GM23338 (cell line): ENCODE measurements around the gene CAP1. TPM values are rescaled to one million over a fixed set of nuclear protein-coding genes. Genes with fewer than 3 reads are reported as not detected.

ENCODE experiments used
- ATAC-seq: fragments of 200-7000 bp; cut with Tn5 transposase; 3 replicates; pipeline ENCODE4 v1.9.1; 2020
- DNase-seq: peaks from one replicate; pipeline ENCODE4 v3.0.0-alpha.2; 2015; ENCODE audit warnings: low spot score
- H2AFZ ChIP-seq: fragments of 200-600 bp; sonication (generic); 2 replicates; pipeline ENCODE4 v1.8.0; 2016; ENCODE audit warnings: antibody characterized with exemption, mild to moderate bottlenecking, moderate library complexity
- H3F3A ChIP-seq: fragments of 200-600 bp; sonication (generic); replicated peaks from 2 replicates; pipeline ENCODE4 v1.8.0; 2017; ENCODE audit warnings: antibody characterized with exemption, mixed run types, low read depth
- H3K27ac ChIP-seq: fragments of 200-600 bp; sonication (generic); 2 replicates; pipeline ENCODE4 v1.6.1; 2016; ENCODE audit warnings: low read depth
- H3K27me3 ChIP-seq: fragments of 200-600 bp; sonication (generic); 2 replicates; pipeline ENCODE4 v1.8.0; 2016; ENCODE audit warnings: mild to moderate bottlenecking, mixed run types, moderate library complexity; ENCODE audit not compliant: insufficient read depth
- H3K36me3 ChIP-seq: fragments of 200-600 bp; sonication (generic); 2 replicates; pipeline ENCODE4 v1.8.0; 2016; ENCODE audit warnings: mild to moderate bottlenecking; ENCODE audit not compliant: insufficient read depth
- H3K4me1 ChIP-seq: fragments of 200-600 bp; sonication (generic); 2 replicates; pipeline ENCODE4 v1.8.0; 2016; ENCODE audit warnings: mild to moderate bottlenecking, moderate library complexity; ENCODE audit not compliant: insufficient read depth
- H3K4me2 ChIP-seq: fragments of 200-600 bp; sonication (generic); 2 replicates; pipeline ENCODE4 v1.7.1; 2017; ENCODE audit warnings: mixed run types
- H3K4me3 ChIP-seq: fragments of 200-600 bp; sonication (generic); 2 replicates; pipeline ENCODE4 v1.6.1; 2016; ENCODE audit warnings: mixed run types
- H3K79me2 ChIP-seq: fragments of 200-600 bp; sonication (generic); replicated peaks from 2 replicates; pipeline ENCODE4 v1.8.0; 2017; ENCODE audit warnings: mild to moderate bottlenecking; ENCODE audit not compliant: insufficient read depth
- H3K9me2 ChIP-seq: fragments of 200-600 bp; sonication (generic); 2 replicates; pipeline ENCODE4 v1.8.0; 2017; ENCODE audit not compliant: insufficient read depth
- H4K20me1 ChIP-seq: fragments of 200-600 bp; sonication (generic); replicated peaks from 2 replicates; pipeline ENCODE4 v1.8.0; 2017; ENCODE audit warnings: mild to moderate bottlenecking; ENCODE audit not compliant: insufficient read depth
- H3K27ac Mint-ChIP-seq: 2 replicates; pipeline ENCODE4 v1.8.0; 2020; ENCODE audit warnings: inconsistent platforms, mild to moderate bottlenecking, moderate library complexity, mixed read lengths
- H3K27me3 Mint-ChIP-seq: 3 replicates; pipeline ENCODE4 v1.8.0; 2022; ENCODE audit warnings: low read depth, mild to moderate bottlenecking, moderate library complexity, mixed read lengths, inconsistent platforms; ENCODE audit not compliant: insufficient read depth, poor library complexity
- H3K36me3 Mint-ChIP-seq: 3 replicates; pipeline ENCODE4 v1.8.0; 2021; ENCODE audit warnings: low read depth, mild to moderate bottlenecking, inconsistent platforms, moderate library complexity, mixed read lengths
- H3K4me1 Mint-ChIP-seq: 3 replicates; pipeline ENCODE4 v1.8.0; 2020; ENCODE audit warnings: mild to moderate bottlenecking, inconsistent platforms, mixed read lengths
- H3K4me3 Mint-ChIP-seq: 3 replicates; pipeline ENCODE4 v1.8.0; 2021; ENCODE audit warnings: moderate library complexity, mild to moderate bottlenecking, inconsistent platforms, mixed read lengths
- H3K9me3 Mint-ChIP-seq: 3 replicates; pipeline ENCODE4 v1.8.0; 2020; ENCODE audit warnings: moderate library complexity, mild to moderate bottlenecking, inconsistent platforms, mixed read lengths
- CREB1 ChIP-seq: fragments of 250-450 bp; sonication (Bioruptor Pico); IDR thresholded peaks from 2 replicates; pipeline ENCODE4 v1.5.0; 2020; ENCODE audit warnings: low read depth, mild to moderate bottlenecking, moderate library complexity
- CTCF ChIP-seq, 2 experiments: fragments of 200-600 bp in 1 of 2; sonication (generic) in 1 of 2; conservative IDR thresholded peaks; 2 replicates each; pipeline versions ENCODE4 v1.5.1 to v1.6.1; 2016 to 2017; ENCODE audit warnings: antibody characterized with exemption in 2 of 2, low read depth in 2 of 2, mild to moderate bottlenecking in 2 of 2, moderate library complexity in 1 of 2
- ETS1 ChIP-seq: IDR thresholded peaks from 2 replicates; pipeline ENCODE4 v1.6.1; 2016; ENCODE audit warnings: antibody characterized with exemption
- EZH2 ChIP-seq: fragments of 200-600 bp; sonication (generic); IDR thresholded peaks from one replicate; pipeline ENCODE4 v1.8.0; 2017; ENCODE audit warnings: antibody characterized with exemption, mild to moderate bottlenecking, low read depth; ENCODE audit not compliant: unreplicated experiment
- EZH2phosphoT487 ChIP-seq: fragments of 200-600 bp; sonication (generic); IDR thresholded peaks from one replicate; pipeline ENCODE4 v1.8.1; 2018; ENCODE audit warnings: antibody characterized with exemption; ENCODE audit not compliant: unreplicated experiment
- JUNB ChIP-seq: IDR thresholded peaks from one replicate; pipeline ENCODE4 v1.6.1; 2016; ENCODE audit warnings: antibody characterized with exemption; ENCODE audit not compliant: unreplicated experiment
- NANOG ChIP-seq: IDR thresholded peaks from 2 replicates; pipeline ENCODE4 v1.6.1; 2016; ENCODE audit warnings: antibody characterized with exemption, borderline replicate concordance
- POLR2AphosphoS5 ChIP-seq: IDR thresholded peaks from 2 replicates; pipeline ENCODE4 v1.6.1; 2016; ENCODE audit warnings: antibody characterized with exemption, low read depth
- REST ChIP-seq: IDR thresholded peaks from one replicate; pipeline ENCODE4 v1.6.1; 2018; ENCODE audit warnings: antibody characterized with exemption; ENCODE audit not compliant: unreplicated experiment
- STAT1 ChIP-seq: IDR thresholded peaks from one replicate; pipeline ENCODE4 v1.6.1; 2016; ENCODE audit warnings: antibody characterized with exemption; ENCODE audit not compliant: unreplicated experiment
- ZNF114 ChIP-seq: fragments of 250-450 bp; sonication (Bioruptor Pico); IDR thresholded peaks from 2 replicates; pipeline ENCODE4 v1.5.0; 2020; ENCODE audit warnings: mild to moderate bottlenecking, moderate library complexity
- ZNF331 ChIP-seq: fragments of 250-450 bp; sonication (Bioruptor Pico); IDR thresholded peaks from 2 replicates; pipeline ENCODE4 v1.5.0; 2020; ENCODE audit warnings: low read depth, mild to moderate bottlenecking, moderate library complexity
- ZNF462 ChIP-seq: fragments of 250-450 bp; sonication (Bioruptor Pico); IDR thresholded peaks from 2 replicates; pipeline ENCODE4 v1.5.0; 2020; ENCODE audit warnings: mild to moderate bottlenecking, moderate library complexity
- polyA plus RNA-seq: library from polyadenylated mRNA; unstranded; fragments of >200 nt; fragmentation: Nextera tagmentation; extraction: Ambion mirVana; gene quantifications from 2 replicates; pipeline ENCODE4 v1.2.1, GENCODE V29; 2016
- total RNA-seq: library from RNA; depleted of rRNA; stranded (reverse); fragments of >200 nt; shearing (Covaris generic); gene quantifications from 2 replicates; pipeline ENCODE4 v1.2.3, GENCODE V29; 2014

CAP1 gene
- total and polyA plus RNA-seq, 2 experiments from 2014 or later, result 133 to 254 TPM

- H3K27ac Mint-ChIP-seq, result no peak overlapping the region
- no peak for ATAC-seq
- H3K4me1 Mint-ChIP-seq, result peaks cover 21% of the 10 kb centered on the region
- H3F3A ChIP-seq, result no peaks in the 10 kb centered on the region
- TF ChIP-seq REST (no peak), CTCF (conservative IDR thresholded peaks at IDR 0.05; ENCODE audit: low read depth in 2 of 2) (no peak), JUNB (no peak), EZH2 (no peak), ZNF114 (CRISPR knock-in tag) (no peak), ETS1 (no peak), ZNF331 (CRISPR knock-in tag) (no peak), CREB1 (CRISPR knock-in tag) (no peak), STAT1 (no peak), EZH2phosphoT487 (no peak), NANOG (no peak), ZNF462 (no peak), POLR2AphosphoS5 (no peak)
- DNase-seq, result no peak
- H3K4me1 ChIP-seq, result 0 out of 2 replicates have a peak, but pooled peaks cover 4% of the 10 kb centered on the region
- no peaks in the 10 kb centered on the region for H3K9me3 Mint-ChIP-seq
- H3K4me2 ChIP-seq, result no peak overlapping the region
- H3K27me3 Mint-ChIP-seq, result no peaks in the 10 kb centered on the region
- H4K20me1 ChIP-seq, result peaks cover 58% of the 10 kb centered on the region
- H3K27me3 ChIP-seq, result no peaks in the 10 kb centered on the region
- H3K9me2 ChIP-seq, result no peaks in the 10 kb centered on the region
- H3K36me3 Mint-ChIP-seq, result peaks cover 5% of the 10 kb centered on the region
- no peak overlapping the region for H3K4me3 Mint-ChIP-seq
- peaks cover 100% of the 10 kb centered on the region for H3K79me2 ChIP-seq
- no peak overlapping the region for H3K27ac ChIP-seq
- H2AFZ ChIP-seq, result no peak overlapping the region
- peaks cover 5% of the 10 kb centered on the region for H3K36me3 ChIP-seq
- no peak overlapping the region for H3K4me3 ChIP-seq
Measured at GRCh38 chr1:40053138-40053887, 12.8 kb downstream of the CAP1 start.
